BE2C (cell line): ENCODE data around the gene GNB1.
A peak's percentile ranks its signal among the peaks of the same experiment; 100 is the strongest.

Source experiments
- DNase-seq: peaks from one replicate; pipeline ENCODE4 v3.0.0-alpha.2; 2020
- H3K27me3 ChIP-seq: fragments of 250-450 bp; sonication (Bioruptor Pico); 2 replicates; pipeline ENCODE4 v1.5.1; 2020; ENCODE audit warnings: mild to moderate bottlenecking
- H3K36me3 ChIP-seq: fragments of 250-450 bp; sonication (Bioruptor Pico); 2 replicates; pipeline ENCODE4 v1.5.1; 2020; ENCODE audit warnings: mild to moderate bottlenecking
- H3K4me1 ChIP-seq: fragments of 250-450 bp; sonication (Bioruptor Pico); 2 replicates; pipeline ENCODE4 v1.5.1; 2020
- H3K4me3 ChIP-seq: 2 replicates; pipeline ENCODE4 v1.5.1; 2011; ENCODE audit warnings: low read depth, low read length
- H3K9me3 ChIP-seq: fragments of 250-450 bp; sonication (Bioruptor Pico); 2 replicates; pipeline ENCODE4 v1.5.1; 2020
- TF ChIP-seq, protein P1 (sequence below): IDR thresholded peaks from 2 replicates; pipeline ENCODE4 v1.5.1; 2012; ENCODE audit warnings: mild to moderate bottlenecking, low read depth, low read length

GNB1 gene

GRCh38 chr1:1836119-1836518 lies 54.8 kb downstream of the GNB1 start:
- H3K36me3 ChIP-seq = peaks cover 23% of the 10 kb centered on the region
- H3K9me3 ChIP-seq = no peaks in the 10 kb centered on the region
- H3K4me3 ChIP-seq = no peak overlapping the region
- H3K4me1 ChIP-seq = peaks cover 24% of the 10 kb centered on the region
- TF ChIP-seq, protein P1, sequence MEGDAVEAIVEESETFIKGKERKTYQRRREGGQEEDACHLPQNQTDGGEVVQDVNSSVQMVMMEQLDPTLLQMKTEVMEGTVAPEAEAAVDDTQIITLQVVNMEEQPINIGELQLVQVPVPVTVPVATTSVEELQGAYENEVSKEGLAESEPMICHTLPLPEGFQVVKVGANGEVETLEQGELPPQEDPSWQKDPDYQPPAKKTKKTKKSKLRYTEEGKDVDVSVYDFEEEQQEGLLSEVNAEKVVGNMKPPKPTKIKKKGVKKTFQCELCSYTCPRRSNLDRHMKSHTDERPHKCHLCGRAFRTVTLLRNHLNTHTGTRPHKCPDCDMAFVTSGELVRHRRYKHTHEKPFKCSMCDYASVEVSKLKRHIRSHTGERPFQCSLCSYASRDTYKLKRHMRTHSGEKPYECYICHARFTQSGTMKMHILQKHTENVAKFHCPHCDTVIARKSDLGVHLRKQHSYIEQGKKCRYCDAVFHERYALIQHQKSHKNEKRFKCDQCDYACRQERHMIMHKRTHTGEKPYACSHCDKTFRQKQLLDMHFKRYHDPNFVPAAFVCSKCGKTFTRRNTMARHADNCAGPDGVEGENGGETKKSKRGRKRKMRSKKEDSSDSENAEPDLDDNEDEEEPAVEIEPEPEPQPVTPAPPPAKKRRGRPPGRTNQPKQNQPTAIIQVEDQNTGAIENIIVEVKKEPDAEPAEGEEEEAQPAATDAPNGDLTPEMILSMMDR = no peak
- no peaks in the 10 kb centered on the region for H3K27me3 ChIP-seq
- no peak for DNase-seq

DNA sequence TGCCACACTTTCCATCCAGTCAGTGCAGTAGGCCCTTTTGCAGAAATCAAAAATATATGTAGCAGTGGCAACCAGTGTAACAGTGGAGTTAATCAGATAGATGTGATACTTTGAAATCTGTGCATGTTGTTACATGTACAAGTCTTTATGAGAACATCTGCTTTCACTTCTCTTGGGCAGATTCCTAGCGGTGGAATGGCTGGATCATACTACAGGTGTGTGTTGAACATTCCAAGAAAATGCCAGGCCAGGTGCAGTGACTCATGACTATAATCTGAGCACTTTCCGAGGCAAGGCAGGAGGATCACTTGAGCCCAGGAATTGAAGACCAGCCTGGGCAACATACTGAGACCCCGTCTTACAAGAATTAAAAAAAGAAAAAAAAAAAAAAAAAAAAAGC lies 55.3 kb downstream of the GNB1 start:
- no peak for DNase-seq
- peaks cover 27% of the 10 kb centered on the region for H3K36me3 ChIP-seq
- H3K9me3 ChIP-seq = no peaks in the 10 kb centered on the region
- TF ChIP-seq, protein P1 = no peak
- H3K4me1 ChIP-seq = peaks cover 24% of the 10 kb centered on the region
- H3K4me3 ChIP-seq = no peak overlapping the region
- H3K27me3 ChIP-seq = no peaks in the 10 kb centered on the region

- Histone ChIP-seq H3K27me3 (no peaks in the 10 kb centered on the region), H3K4me3 (no peak overlapping the region), H3K9me3 (no peaks in the 10 kb centered on the region), H3K36me3 (peaks cover 34% of the 10 kb centered on the region), H3K4me1 (peaks cover 28% of the 10 kb centered on the region)
- DNase-seq = peak; percentile 68
- TF ChIP-seq, protein P1 = no peak
Measured at GRCh38 chr1:1833916-1834325, 57.0 kb downstream of the GNB1 start.

- Histone ChIP-seq H3K4me3 (0 out of 2 replicates have a peak overlapping the region, but pooled peaks have one; percentile 2), H3K4me1 (peaks cover 32% of the 10 kb centered on the region), H3K9me3 (no peaks in the 10 kb centered on the region), H3K27me3 (no peaks in the 10 kb centered on the region), H3K36me3 (peaks cover 32% of the 10 kb centered on the region)
- DNase-seq = peak; percentile 20
- TF ChIP-seq, protein P1 = no peak
Measured at GRCh38 chr1:1833456-1833855, 57.4 kb downstream of the GNB1 start.

GRCh38 chr1:1832820-1833219 lies 58.1 kb downstream of the GNB1 start:
- peak; percentile 75 for DNase-seq
- TF ChIP-seq, protein P1 = no peak
- H3K27me3 ChIP-seq = no peaks in the 10 kb centered on the region
- H3K4me1 ChIP-seq = peaks cover 32% of the 10 kb centered on the region
- H3K4me3 ChIP-seq = no peak overlapping the region
- peaks cover 34% of the 10 kb centered on the region for H3K36me3 ChIP-seq
- H3K9me3 ChIP-seq = no peaks in the 10 kb centered on the region

GRCh38 chr1:1832166-1832565 lies 58.7 kb downstream of the GNB1 start:
- Histone ChIP-seq H3K27me3 (no peaks in the 10 kb centered on the region), H3K4me1 (peaks cover 37% of the 10 kb centered on the region), H3K36me3 (peaks cover 27% of the 10 kb centered on the region), H3K9me3 (no peaks in the 10 kb centered on the region), H3K4me3 (no peak overlapping the region)
- TF ChIP-seq, protein P1 = no peak
- DNase-seq = peak; percentile 73
